ENCODE measurements around the gene PCGF1.
A peak's percentile ranks its signal among the peaks of the same experiment; 100 is the strongest.

The PCGF1 gene

DNA sequence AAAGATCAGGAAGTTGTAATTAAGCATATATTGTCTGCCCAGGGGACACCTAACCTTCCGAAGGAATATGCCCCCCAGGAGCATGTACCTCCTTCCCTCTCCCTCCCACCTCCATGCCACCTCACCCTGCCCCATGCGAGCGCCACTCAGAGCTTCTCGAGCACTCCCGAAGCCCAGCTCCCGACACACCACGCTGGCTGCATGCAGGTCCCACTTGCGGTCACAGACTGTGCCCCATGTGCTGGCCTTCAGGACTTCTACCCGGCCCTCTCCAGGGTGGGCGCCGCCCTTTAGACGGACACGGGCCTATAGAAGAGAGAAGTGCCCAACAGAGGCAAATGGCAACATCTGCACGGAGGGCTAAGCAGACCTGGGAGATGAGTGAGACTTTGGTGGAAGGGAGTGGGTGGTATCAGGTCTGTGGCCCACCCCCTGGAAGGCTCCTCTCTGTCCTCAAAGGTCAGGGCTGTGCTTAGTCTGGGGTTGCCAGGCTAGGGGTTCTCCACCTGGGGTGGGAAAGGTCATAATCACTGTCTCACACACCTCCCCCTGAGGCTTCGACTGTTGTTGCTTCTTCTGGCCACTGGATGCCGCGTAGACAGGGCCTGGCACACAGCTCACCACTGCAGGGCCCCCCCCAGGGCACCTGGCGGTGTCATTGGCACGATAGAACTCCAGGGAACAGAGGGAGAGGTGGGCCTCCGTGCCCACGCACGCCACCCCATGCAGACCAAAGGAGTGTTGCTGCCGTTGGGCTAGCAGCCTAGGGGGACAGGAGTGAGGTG is 28.9 kb upstream of the PCGF1 start:
- DNase-seq, result no peak

DNA sequence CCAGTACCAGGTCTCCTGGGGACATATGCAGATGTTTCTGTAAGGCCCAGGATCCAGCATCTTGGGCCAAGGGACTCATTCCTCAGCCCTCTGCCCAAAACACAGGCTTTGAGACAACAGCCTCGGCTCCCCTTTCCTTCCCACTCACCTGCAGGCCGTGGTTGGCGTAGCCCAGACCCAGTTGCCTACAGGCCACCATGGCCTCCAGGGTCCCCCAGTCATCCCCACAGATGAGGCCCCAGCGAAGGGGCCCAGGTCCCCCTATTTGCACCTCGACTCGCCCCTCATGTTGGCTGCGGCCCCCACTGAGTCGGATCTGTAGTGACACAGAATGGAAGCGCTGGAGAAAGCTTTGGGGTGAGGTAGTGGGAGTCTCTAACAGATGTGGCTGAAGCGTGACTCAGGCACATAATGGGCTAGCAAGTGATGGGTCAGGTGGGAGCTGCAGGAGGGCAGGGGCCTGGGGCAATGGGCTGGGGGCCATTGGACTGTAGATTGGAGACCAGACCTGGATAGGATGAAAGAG is 28.0 kb upstream of the PCGF1 start:
- no peak for DNase-seq

DNA sequence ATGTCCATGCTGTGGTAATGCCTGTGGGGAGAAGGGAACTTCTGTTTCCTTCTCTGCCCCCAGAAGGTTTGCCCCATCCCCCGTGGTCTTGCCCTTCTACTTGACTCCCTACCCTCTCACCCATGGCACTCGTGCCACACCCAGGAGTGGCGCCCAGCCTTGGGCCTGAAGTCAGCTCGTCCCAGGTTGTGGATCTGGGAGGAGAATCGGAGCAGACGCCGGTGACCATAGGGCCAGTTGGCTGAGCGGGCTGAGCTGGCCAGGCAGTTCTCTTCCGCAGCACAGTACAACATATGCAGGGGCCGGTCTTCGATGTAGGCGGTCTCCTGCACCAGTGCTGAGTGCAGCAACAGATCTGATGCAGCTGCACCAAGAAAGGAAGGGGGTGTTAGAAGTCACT is 26.9 kb upstream of the PCGF1 start:
- DNase-seq, result no peak

DNA sequence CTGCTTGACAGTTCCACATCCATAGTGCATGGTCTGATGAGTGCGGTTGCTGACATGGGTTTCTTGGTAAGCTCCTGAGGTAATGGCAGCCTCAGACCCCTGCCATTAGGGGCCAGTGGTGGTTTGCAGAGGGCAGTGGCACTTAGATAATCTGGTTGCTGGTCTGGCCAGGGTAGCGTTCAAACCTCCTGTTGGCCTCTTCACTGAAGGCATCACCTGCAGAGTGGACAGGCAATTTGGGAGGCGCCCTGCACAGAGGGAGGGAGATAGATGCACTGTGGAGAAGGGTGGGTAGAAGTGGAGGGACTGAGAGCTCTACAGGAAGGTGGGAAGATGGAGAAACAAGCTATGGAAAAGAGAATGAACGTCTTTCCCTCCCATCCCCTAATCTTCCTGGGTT is 26.0 kb upstream of the PCGF1 start:
- DNase-seq, result no peak

DNA sequence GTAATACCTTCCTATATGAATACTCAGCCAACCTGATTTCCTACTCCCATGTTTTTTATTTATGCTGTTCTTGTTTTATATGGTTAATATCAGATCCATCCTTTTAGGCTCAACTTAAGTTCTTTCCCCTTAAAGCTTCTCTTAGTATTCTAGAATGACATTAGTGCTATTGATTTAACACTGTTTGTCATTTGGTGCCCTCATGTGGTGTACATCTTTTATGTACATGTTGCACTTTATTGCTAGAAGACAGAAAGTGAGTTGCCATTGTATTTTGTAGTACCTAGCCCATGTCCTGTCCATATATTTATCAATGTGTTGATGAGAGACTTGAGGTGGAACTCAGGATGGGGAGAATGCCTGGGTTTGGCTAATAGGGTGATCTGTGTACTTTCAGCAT is 24.7 kb upstream of the PCGF1 start:
- no peak for DNase-seq

DNA sequence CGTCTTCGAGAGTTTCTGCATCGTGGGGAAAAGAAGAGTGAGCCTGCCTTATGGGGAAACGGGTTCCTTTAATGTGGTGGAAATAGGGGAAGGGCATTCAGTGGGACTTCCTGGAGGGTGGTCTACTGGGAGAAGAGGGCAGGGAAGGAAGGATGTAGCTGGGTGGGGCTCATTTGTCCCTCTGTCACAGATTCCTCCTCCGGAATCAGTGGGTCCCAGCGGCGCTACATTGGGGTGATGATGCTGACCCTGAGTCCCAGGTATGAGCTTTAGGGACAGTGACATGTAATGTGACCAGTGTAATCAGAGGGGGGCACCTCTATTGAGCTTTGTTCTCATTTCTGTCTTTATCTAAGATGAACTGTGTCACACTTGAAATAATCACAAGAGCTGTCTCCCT is 24.2 kb upstream of the PCGF1 start:
- no peak for DNase-seq

DNA sequence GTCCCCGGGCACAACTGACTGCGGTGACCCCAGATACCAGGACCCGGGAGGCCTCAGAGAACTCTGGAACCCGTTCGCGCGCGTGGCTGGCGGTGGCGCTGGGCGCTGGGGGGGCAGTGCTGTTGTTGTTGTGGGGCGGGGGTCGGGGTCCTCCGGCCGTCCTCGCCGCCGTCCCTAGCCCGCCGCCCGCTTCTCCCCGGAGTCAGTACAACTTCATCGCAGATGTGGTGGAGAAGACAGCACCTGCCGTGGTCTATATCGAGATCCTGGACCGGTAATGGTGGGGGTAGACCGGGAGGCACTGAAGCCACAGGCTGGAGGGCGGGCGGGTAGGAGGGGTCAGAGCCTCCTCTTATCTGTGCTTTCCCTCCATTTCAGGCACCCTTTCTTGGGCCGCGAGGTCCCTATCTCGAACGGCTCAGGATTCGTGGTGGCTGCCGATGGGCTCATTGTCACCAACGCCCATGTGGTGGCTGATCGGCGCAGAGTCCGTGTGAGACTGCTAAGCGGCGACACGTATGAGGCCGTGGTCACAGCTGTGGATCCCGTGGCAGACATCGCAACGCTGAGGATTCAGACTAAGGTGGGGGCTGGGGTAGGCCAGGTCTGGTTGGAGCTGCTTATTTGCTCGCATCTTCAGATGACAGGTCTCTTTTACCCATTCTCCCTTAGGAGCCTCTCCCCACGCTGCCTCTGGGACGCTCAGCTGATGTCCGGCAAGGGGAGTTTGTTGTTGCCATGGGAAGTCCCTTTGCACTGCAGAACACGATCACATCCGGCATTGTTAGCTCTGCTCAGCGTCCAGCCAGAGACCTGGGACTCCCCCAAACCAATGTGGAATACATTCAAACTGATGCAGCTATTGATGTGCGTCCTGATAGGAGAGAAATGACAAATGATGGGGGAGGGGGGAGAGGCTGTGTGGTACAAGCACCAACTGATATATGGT is 23.0 kb upstream of the PCGF1 start:
- no peak for DNase-seq

DNA sequence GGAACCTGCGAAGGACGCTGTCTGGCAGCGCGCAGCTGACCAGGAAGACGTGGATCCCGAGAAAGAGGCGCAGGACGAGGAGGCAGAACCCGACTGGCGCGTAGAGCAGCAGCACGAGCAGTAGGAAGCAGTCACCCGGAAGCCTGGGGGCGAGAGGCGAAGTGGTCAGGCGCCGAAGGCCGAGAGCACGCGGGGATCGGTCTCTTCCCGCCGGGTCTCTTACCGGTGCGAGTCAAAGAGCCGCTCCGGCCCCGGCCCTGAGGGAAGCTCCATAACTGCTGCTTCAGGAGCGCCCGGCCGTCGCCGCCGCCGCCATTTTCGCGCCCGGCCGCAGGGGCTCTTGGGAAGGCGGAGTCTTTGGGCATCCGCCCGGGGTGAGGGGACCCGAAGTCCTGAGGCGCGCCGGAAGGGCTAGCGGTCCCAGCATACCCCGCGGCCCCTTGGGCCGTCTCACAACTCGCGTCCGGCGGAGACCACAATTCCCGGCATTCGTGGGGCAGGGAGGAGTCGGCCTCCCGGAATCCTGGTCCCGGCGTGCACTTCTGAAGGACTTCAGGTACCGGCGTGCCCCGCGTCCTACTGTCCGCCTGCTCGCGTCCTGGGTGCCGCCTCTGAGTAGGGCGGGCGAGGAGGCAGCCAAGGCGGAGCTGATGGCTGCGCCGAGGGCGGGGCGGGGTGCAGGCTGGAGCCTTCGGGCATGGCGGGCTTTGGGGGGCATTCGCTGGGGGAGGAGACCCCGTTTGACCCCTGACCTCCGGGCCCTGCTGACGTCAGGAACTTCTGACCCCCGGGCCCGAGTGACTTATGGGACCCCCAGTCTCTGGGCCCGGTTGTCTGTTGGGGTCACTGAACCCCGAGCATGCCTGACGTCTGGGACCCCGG is 22.1 kb upstream of the PCGF1 start, which contains the start of the genes AUP1 and HTRA2:
Gene AUP1, minus strand, starts transcription at position 350 of the 882 bp plus-strand sequence. Its CDS starts 77 bp downstream, at position 273.
Gene HTRA2, plus strand, starts transcription at position 577 of the 882 bp plus-strand sequence. Its CDS starts 74 bp downstream, at position 651.
- peak; percentile 36 for DNase-seq

DNA sequence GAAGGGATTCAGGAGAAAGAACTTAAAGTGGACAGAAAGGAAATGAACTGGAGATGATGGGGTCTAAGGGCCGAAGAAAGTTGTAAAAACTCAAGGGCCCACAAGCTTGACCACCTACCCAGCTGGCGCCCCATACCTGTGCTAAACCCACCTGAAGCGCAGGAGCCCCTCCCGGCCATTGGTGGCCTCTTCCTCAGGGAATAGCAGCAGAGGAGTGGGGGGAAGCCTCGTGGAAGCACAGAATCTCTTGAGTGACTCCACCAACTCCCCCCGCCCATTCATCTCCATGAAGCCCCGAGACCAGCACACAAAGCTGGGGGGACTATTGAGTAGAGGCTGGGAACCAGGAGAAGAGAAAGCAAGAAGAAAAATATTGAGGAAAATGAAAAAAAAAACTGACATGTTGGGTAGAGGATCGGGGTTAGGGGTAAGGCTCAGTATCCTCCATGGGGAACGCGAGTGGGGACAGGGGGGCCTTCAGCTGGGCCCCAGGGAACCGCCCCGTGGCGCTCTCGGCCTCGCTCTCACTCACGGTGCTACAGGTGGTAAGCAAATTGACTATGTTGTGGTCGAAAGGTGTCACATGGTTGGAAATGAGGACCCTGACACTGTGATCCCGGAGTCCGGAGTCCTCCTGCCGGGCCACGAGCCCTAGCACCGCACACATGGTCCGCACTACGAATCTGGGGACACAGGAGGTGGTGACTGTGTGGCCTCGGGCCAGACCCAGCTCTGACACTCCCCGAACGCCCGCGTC is 21.3 kb upstream of the PCGF1 start:
- DNase-seq, result no peak

DNA sequence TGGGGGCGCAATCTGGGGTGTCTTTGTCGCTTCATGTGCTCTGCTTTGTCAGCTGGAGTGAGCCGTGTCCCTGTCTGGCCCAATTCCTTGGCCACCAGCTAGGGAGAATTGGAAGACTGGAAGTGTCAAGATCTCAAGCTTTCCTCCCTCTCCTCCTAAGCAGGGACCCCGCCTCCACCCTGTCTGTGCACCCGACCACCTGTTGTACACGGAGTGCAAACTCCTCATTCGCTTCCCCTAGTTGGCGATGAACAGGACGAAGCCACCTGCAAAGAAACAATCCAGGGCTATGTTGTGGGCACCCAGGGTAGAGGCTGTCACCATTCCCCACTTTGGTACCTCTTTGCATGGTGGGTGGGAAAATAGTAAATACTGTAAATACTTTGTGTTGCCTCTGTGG is 20.2 kb upstream of the PCGF1 start:
- DNase-seq, result no peak

DNA sequence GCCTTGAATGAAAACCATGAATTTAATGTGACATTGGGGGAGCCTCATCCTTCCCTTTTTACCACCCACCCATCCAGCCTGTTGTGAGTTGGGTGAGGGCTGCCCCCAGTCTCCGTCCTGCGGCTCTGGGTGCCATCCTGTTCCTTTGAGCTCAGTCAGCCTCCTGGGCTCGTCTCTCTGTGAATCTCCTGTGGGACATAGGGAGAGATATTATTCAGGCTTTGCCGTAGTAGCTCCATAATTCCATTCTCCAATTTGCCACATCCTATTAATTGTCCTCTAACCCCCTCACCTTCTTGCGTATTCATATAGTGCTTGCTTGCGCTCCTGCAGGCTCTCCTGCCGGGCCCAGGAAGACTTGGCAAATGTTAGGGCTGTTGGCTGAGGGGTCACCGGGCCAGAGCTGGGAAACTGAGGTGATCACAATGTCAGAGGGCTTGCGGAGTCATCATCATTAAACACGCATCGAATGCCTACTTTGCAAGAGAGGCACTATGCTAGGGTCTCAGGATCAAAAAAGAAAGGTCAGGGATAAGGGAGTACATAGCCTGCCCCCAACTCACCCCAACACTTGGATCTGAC is 19.2 kb upstream of the PCGF1 start:
- no peak for DNase-seq

DNA sequence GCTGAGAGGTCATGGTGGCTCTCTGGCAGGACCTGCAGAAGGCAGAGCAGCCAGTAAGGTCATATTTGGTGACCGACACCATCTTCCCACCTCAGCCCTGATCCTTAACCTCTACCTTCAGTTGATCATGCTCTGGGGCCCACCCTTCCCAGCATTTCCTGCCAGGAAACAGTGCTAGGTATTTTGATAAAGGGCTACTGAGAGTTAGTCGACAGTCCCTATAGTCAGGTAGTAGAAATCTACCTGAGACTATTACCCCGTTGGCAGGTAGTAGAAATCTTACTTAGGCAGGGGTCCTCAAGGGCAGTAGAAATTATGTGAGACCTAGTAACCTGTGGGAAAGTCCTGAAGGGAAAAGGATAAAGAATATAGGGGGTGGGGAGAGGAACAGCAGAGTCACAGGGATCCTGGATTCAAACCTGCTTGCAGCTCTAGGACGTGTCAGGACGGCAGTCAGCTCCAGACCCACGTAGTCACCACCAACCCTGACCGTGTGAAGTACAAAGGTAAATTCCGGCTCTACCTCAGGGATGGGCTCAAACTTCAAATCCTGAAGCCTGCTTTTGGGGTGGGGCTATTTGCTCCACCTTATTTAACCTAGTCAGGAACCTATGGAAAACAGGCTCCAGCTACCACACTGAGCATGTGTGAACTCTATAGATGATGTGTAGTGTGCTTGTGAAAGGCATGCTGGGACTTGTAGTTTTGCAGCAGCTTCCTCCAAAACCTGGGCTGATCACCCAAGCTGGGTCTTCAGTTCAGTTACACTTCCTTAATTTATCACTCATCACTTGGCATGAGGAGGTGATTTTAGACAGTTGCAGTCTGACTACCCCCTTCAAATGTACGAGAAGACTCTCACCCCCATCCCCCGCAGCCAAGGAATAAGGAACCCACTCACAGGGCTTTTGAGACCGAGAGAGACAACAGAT is 18.5 kb upstream of the PCGF1 start, which contains the start of gene DQX1:
Gene DQX1, minus strand, starts transcription at position 515 of the 932 bp plus-strand sequence. Its CDS starts 502 bp downstream, at position 13.
- no peak for DNase-seq

DNA sequence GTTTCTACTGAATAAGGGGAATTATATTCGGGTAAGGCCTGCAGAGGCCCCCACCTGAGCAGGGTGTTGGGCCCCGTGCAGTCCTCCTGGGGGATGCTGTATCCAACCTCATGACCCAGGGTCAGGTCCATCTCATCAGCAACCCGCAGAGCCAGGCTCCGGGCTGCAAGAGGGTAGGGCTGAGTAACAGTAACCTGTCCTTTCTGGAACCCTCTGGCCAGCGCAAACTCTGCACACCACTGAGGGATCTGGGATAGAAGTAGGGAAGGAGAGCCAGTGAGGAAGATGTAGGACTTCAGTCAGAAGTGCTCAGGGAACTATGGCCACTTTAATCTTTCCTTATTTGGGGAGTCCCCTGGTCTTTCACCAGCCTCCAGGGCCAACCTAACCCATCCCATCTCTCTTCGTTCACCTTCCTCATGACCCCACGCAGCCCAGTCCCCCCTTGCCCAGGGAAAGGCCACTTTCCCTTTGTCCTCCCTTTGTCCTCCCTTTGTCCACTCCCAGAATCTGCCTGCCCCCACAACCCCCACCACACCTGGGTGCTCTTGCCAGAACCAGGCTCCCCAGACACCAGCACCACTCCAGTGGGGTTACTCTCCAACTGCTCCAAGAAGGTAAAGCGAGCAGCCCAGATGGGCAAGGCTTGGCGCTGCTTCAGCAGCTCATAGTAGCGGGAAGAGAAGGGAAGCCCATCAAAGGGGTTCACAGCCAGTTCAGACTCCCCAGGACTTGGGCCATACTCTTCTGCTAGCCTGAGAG is 17.6 kb upstream of the PCGF1 start:
- no peak for DNase-seq

DNA sequence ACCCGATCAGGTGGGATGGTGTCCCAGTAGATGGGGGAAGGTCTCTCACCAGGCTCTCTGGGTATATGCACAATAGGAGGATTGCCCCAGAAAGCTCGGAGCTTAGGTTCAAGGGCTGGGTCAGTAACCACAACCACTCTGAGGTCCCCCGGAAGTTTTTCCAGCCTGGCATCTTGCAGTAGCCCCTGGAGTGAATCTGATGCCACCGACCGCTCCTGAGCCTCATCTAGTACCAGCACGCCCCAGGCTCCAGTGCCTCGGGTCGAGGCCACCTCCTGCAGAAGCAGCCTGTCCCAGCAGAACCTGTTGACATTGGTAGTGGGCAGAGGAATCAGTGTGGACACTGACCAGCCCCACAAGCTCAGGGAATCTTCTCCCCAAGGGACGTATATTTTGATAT is 16.5 kb upstream of the PCGF1 start:
- DNase-seq, result no peak

DNA sequence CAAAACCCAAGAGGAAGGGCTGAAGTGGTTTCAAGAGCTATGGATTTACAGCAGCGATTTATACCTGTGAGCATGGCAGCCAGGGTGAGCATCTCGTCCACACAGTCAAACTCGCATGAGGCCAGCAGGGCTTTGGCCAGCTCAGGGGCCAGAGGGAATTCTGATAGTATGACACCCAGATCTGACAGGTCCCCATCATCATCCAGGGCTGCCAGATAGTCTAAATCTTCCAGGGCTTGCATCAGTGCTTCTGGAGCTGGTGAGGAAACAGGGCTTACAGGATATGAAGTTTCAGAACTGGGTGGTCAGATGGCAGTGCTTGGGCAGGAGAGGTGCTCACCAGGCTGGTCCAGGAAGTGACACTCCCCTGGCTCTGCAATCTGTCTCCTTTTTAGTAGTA is 15.0 kb upstream of the PCGF1 start:
- DNase-seq, result no peak

DNA sequence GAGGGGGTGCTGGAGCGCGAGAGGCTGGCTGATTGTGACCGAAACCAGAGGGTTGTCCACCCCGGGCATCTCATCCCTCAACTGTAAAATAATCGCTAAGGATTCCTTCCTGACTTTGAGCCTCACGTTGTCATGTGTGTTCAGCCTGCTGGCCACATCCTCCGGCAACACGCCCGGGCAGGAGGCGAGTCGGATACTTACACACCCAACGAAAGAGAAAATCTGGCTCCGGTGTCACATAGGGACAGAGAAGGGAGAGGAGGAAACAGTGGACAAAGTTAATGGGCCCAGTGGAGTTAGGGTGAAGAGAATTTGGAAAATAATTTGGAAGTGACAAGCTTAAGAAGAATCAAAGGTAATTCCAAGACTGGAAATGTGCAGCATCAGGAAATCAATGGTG is 9.2 kb upstream of the PCGF1 start:
- DNase-seq, result no peak

DNA sequence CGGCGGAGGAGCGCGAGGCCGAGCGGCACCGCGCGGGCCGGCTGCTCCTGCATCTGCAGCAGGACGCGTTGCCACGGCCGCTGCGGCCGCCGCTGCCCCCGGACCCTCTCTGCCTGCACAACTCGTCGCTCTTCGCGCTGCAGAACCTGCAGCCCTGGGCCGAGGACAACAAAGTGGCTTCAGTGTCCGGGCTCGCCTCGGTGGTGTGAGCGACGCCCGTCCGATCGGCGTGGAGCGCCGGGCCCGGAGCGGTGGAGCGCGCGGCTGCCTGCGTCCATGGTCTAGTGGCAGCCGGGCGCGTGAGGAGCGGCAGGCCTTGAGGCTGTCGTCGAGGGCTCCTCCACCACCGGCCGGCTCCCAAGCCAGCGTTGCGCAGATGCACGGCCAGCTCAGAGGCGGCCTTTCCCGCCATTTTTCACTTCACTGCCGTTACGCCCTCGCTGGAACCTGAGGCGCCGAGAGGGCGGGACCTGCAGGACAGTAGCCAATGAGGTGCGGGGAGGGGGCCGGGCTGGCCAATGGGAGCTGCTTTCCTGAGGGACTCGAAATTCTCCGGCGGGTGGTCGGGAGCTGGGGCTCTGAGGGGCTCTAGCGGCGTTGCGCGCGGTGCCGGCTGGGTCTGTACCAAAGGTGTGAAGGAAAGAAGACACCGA is 8.6 kb upstream of the PCGF1 start:
- DNase-seq, result no peak

DNA sequence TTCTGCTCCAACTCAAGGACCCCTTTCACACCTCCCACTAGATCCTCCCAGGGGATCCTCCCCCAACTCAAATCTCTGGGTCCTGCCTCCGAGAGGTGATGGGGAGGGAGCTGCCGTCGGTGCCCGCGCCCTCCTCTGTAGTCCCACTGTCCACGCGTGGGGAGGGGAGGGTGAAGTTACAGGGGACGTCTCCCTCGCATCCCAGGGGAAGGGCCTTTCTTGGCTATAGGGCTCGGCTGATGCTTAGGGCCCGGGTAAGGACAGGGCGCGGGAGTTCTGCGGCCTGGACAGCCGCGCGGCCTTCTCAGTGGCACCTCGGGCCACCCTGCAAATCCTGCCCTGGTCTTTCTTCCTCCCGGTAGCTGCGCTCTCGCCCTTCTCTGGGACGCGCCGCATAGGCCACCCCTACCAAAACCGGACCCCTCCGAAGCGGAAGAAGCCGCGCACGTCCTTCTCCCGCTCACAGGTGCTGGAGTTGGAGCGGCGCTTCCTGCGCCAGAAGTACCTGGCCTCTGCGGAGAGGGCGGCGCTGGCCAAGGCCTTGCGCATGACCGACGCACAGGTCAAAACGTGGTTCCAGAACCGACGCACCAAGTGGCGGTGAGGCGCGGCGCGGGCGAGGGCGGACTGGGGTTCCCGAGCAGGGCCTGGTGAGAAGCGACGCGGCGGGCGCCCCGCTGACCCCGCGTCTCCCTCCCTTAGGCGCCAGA is 7.9 kb upstream of the PCGF1 start:
- DNase-seq, result no peak
